ENCODE data around the gene CDC42SE2. TPM values are rescaled to one million over a fixed set of nuclear protein-coding genes. Genes with fewer than 3 reads are reported as not detected.
"Not testable (repeated sequence)": the region's sequence is repeated elsewhere in the genome, so short reads cannot be mapped to it uniquely, and the experiment has no call there.

Gene CDC42SE2
- total and polyA plus RNA-seq, 10 donors: 49.6 to 128 (median 102) TPM

- intact Hi-C loops (cut with DNase I; ENCODE audit: low total_unique reads): loop anchor here (10.0 kb wide), 1 partner anchor 114 kb away; no protein-coding TSS in a partner anchor
- Histone ChIP-seq H3K4me3 (peak overlapping the region in 2 of 8 donors; percentile 7 to 33), H3K27ac (peak overlapping the region in 6 of 8 donors; percentile 30 to 100 (median 98)), H3K9me3 (no peaks in the 10 kb centered on the region), H3K4me1 (peaks cover 34 to 100% (median 93%) of the 10 kb centered on the region in 6 donors), H3K36me3 (no peaks in the 10 kb centered on the region), H3K27me3 (replicated peaks in 1 of 7) (no peaks in the 10 kb centered on the region)
- no peak for DNase-seq
- TF ChIP-seq POLR2AphosphoS5 (IDR thresholded peaks at IDR 0.05): no peak
- no peak for TF ChIP-seq CTCF (IDR thresholded peaks at IDR 0.05 in 8 of 11, conservative IDR thresholded peaks at IDR 0.05 in 3 of 11)
- TF ChIP-seq POLR2A (IDR thresholded peaks at IDR 0.05): no peak
- WGBS, 5 donors: 40 to 55% (median 48%) methylated on average over 2 of the region's 2 CpGs
Observed at GRCh38 chr5:131270809-131271208, 7.0 kb downstream of the CDC42SE2 start.

- not testable (repeated sequence) for H3K9me3 ChIP-seq; H3K36me3 ChIP-seq; DNase-seq; H3K27me3 ChIP-seq (replicated peaks in 1 of 7)
- WGBS, 5 donors: 66 to 80% (median 68%) methylated on average over 8 of the region's 8 CpGs
- intact Hi-C loops (cut with DNase I; ENCODE audit: low total_unique reads): loop anchor here (10.0 kb wide), 1 partner anchor 113 kb away; no protein-coding TSS in a partner anchor
- Histone ChIP-seq H3K27ac (peak overlapping the region; percentile 11 to 100 (median 81)), H3K4me3 (peak overlapping the region in 3 of 8 donors; percentile 2 to 33 (median 7)), H3K4me1 (peaks cover 38 to 100% (median 96%) of the 10 kb centered on the region in 6 donors)
Observed at GRCh38 chr5:131271888-131272287, 8.0 kb downstream of the CDC42SE2 start.

- Histone ChIP-seq H3K4me1 (peaks cover 40 to 100% (median 95%) of the 10 kb centered on the region in 6 donors), H3K36me3 (no peaks in the 10 kb centered on the region), H3K27ac (peak overlapping the region; percentile 11 to 100 (median 81)), H3K27me3 (replicated peaks in 1 of 7) (no peaks in the 10 kb centered on the region), H3K9me3 (no peaks in the 10 kb centered on the region), H3K4me3 (peak overlapping the region in 3 of 8 donors; percentile 2 to 33 (median 4))
- intact Hi-C loops (cut with DNase I; ENCODE audit: low total_unique reads): loop anchor here (10.0 kb wide), 1 partner anchor 112 kb away; no protein-coding TSS in a partner anchor
- WGBS, 5 donors: 13 to 25% (median 20%) methylated on average over 5 of the region's 5 CpGs
- TF ChIP-seq POLR2AphosphoS5 (IDR thresholded peaks at IDR 0.05): no peak
- TF ChIP-seq CTCF (IDR thresholded peaks at IDR 0.05 in 8 of 11, conservative IDR thresholded peaks at IDR 0.05 in 3 of 11): no peak
- TF ChIP-seq POLR2A (IDR thresholded peaks at IDR 0.05): no peak
- no peak for DNase-seq
Observed at GRCh38 chr5:131272307-131272706, 8.5 kb downstream of the CDC42SE2 start.

GRCh38 chr5:131272724-131273123 lies 8.9 kb downstream of the CDC42SE2 start:
- intact Hi-C loops (cut with DNase I; ENCODE audit: low total_unique reads): loop anchor here (10.0 kb wide), 1 partner anchor 112 kb away; no protein-coding TSS in a partner anchor
- H3K9me3 ChIP-seq: no peaks in the 10 kb centered on the region
- H3K27me3 ChIP-seq (replicated peaks in 1 of 7): no peaks in the 10 kb centered on the region
- H3K36me3 ChIP-seq: no peaks in the 10 kb centered on the region
- TF ChIP-seq POLR2A (IDR thresholded peaks at IDR 0.05) (no peak), CTCF (IDR thresholded peaks at IDR 0.05 in 8 of 11, conservative IDR thresholded peaks at IDR 0.05 in 3 of 11) (no peak), POLR2AphosphoS5 (IDR thresholded peaks at IDR 0.05) (no peak)
- peaks cover 40 to 100% (median 95%) of the 10 kb centered on the region in 6 donors for H3K4me1 ChIP-seq
- H3K4me3 ChIP-seq: peak overlapping the region in 3 of 8 donors; percentile 2 to 33 (median 4)
- peak overlapping the region; percentile 11 to 100 (median 81) for H3K27ac ChIP-seq
- no peak for DNase-seq
- WGBS, 5 donors: 67 to 90% (median 80%) methylated on average over 2 of the region's 2 CpGs

All from spleen (tissue), 11 donors.